WTC11 (cell line): ENCODE data around the gene MUC2. TPM values are rescaled to one million over a fixed set of nuclear protein-coding genes. Genes with fewer than 3 reads are reported as not detected.
A peak's percentile ranks its signal among the peaks of the same experiment; 100 is the strongest.

Experiments
- ATAC-seq: fragments of 200-7000 bp; cut with Tn5 transposase; 2 replicates; pipeline ENCODE4 v1.10.0; 2021; ENCODE audit warnings: mild to moderate bottlenecking, moderate library complexity
- CTCF ChIA-PET: fragments of 300-600 bp; sonication (Branson Sonifier 250); formaldehyde crosslinking; loops from one replicate; lab custom pipeline; 2021; ENCODE audit warnings: antibody characterized with exemption; lab: Charles Lee
- POLR2A ChIA-PET: fragments of 350-600 bp; sonication (Branson Sonifier 250); formaldehyde crosslinking; loops from one replicate; lab custom pipeline; 2021; ENCODE audit warnings: antibody characterized with exemption; lab: Charles Lee
- DNase-seq: peaks from one replicate; pipeline ENCODE4 v3.0.0; 2021; ENCODE audit warnings: low spot score
- H3K27ac Mint-ChIP-seq: 2 replicates; pipeline ENCODE4 v1.8.0; 2021; ENCODE audit warnings: mixed read lengths
- H3K27me3 Mint-ChIP-seq: 2 replicates; pipeline ENCODE4 v1.8.0; 2021; ENCODE audit warnings: low read depth, mild to moderate bottlenecking, moderate library complexity, mixed read lengths
- H3K36me3 Mint-ChIP-seq: 2 replicates; pipeline ENCODE4 v1.8.0; 2021; ENCODE audit warnings: mixed read lengths
- H3K4me1 Mint-ChIP-seq: 2 replicates; pipeline ENCODE4 v1.8.0; 2022; ENCODE audit warnings: mixed read lengths
- H3K4me3 Mint-ChIP-seq: 2 replicates; pipeline ENCODE4 v1.8.0; 2021; ENCODE audit warnings: mild to moderate bottlenecking, moderate library complexity, mixed read lengths
- H3K9me3 Mint-ChIP-seq: 2 replicates; pipeline ENCODE4 v1.8.0; 2021; ENCODE audit warnings: mixed read lengths
- ARID4B ChIP-seq: sonication (generic); formaldehyde crosslinking; IDR thresholded peaks from 2 replicates; pipeline ENCODE4 v1.8.0; 2023; ENCODE audit warnings: missing genetic modification reagents, mild to moderate bottlenecking, borderline replicate concordance
- HMGA2 ChIP-seq: fragments of 250-450 bp; sonication (Bioruptor Pico); IDR thresholded peaks from 2 replicates; pipeline ENCODE4 v1.4.0; 2021; ENCODE audit warnings: mild to moderate bottlenecking, moderate library complexity
- ZMAT4 ChIP-seq: fragments of 250-450 bp; sonication (Bioruptor Pico); IDR thresholded peaks from 2 replicates; pipeline ENCODE4 v1.9.0; 2021; ENCODE audit warnings: mild to moderate bottlenecking
- ZNF425 ChIP-seq: fragments of 250-450 bp; sonication (Bioruptor Pico); conservative IDR thresholded peaks from 2 replicates; pipeline ENCODE4 v1.9.0; 2021; ENCODE audit warnings: mild to moderate bottlenecking
- ZNF532 ChIP-seq: fragments of 250-450 bp; sonication (Bioruptor Pico); IDR thresholded peaks from 2 replicates; pipeline ENCODE4 v1.9.0; 2021; ENCODE audit warnings: mild to moderate bottlenecking, borderline replicate concordance
- ZNF671 ChIP-seq: fragments of 250-450 bp; sonication (Bioruptor Pico); IDR thresholded peaks from 2 replicates; pipeline ENCODE4 v1.8.0; 2021; ENCODE audit warnings: mild to moderate bottlenecking
- ZSCAN18 ChIP-seq: fragments of 250-450 bp; sonication (Bioruptor Pico); IDR thresholded peaks from 2 replicates; pipeline ENCODE4 v2.1.2; 2022; ENCODE audit warnings: mild to moderate bottlenecking, moderate library complexity
- total RNA-seq: library from RNA; stranded (reverse); gene quantifications from 3 replicates; pipeline ENCODE4 v1.2.3, GENCODE V29; 2021

Gene MUC2
- total RNA-seq, 1 experiment from 2014 or later: 0.22 TPM

GRCh38 chr11:1116666-1117390, 42.2 kb downstream of the MUC2 start (continued):
- TF ChIP-seq ARID4B (CRISPR knock-in tag) (no peak), HMGA2 (no peak), ZSCAN18 (CRISPR knock-in tag) (no peak)

GRCh38 chr11:1117992-1118391, 43.3 kb downstream of the MUC2 start:
- Mint-ChIP-seq H3K4me3 (no peak overlapping the region), H3K27ac (no peak overlapping the region), H3K4me1 (no peaks in the 10 kb centered on the region), H3K9me3 (no peaks in the 10 kb centered on the region), H3K27me3 (no peaks in the 10 kb centered on the region), H3K36me3 (no peaks in the 10 kb centered on the region)
- TF ChIP-seq ZNF671 (CRISPR knock-in tag): no peak
- TF ChIP-seq ZMAT4 (CRISPR knock-in tag): no peak
- TF ChIP-seq ZNF532 (CRISPR knock-in tag): no peak
- no peak for TF ChIP-seq ZNF425 (CRISPR knock-in tag)
- POLR2A ChIA-PET: no interaction called here
- ATAC-seq (no peak), DNase-seq (peak; percentile 8)
- CTCF ChIA-PET: no interaction called here
